IPS-NIHi7 (cell line): ENCODE data around the gene RANBP10.
"Not testable (repeated sequence)": the region's sequence is repeated elsewhere in the genome, so short reads cannot be mapped to it uniquely, and the experiment has no call there.

ENCODE experiments used
- DNase-seq: peaks from one replicate; pipeline ENCODE4 v3.0.0; 2012; ENCODE audit warnings: mixed read lengths; ENCODE audit errors: extremely low spot score

The RANBP10 gene

DNA sequence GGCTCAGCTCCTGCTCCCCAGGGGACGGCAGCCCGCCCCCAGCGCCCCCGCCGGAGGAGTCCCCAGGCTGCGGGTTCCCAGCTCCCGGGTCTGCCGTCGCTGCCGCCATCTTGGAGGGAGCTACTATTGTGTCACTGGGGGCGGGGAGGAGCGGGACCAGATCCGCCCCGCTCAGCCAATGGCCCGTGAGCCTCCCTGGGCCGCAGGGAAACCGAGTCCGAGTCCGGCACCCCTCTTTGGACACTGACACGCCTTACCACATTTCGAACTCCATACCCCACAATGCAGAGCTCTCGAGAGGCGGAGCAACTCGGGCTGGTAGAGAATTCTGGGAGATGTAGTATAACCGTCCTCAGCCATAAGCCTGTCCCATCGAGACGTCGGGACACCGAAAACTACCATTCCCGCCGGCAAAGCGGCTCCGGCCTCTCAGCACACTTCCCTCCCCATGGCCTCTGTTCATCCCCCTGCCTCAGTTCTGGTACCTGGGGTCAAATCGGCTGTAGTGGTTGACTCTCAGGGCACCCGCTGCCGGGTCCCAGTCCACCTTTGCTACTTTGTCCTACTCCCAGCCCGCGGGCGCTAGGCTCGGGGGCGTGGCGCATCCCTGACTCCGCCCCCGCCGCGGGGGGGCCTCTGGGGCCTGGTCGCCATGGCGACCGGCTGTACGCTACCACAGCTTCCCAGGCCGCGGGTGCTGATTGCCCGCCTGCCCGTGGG lies at the start of gene RANBP10, which contains the start of gene TSNAXIP1:
Gene RANBP10, minus strand, starts transcription at position 133 of the 720 bp plus-strand sequence. Its CDS starts 24 bp downstream, at position 109.
Gene TSNAXIP1, plus strand, starts transcription at position 462 of the 720 bp plus-strand sequence. CDS start 261 bp downstream, outside the sequence.
- peak; percentile 99 for DNase-seq

DNA sequence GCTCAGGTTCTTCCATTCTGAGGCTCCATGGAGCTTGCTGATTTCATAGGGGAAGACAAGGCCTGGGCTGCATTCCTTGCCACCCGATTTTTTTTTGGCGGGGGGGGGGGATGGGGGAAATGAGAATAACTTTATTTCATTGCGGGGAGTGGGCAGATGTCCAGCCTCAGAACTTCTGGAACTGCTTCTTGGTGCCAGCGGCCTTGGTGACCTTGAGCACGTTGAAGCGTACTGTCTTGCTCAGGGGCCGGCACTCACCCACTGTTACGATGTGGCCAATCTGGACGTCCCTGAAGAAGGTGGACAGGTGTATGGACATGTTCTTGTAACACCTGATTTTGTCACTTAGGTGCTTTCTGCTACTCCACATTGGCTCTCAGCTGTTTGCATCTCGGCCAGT lies 49.4 kb upstream of the RANBP10 start:
- DNase-seq = no peak

DNA sequence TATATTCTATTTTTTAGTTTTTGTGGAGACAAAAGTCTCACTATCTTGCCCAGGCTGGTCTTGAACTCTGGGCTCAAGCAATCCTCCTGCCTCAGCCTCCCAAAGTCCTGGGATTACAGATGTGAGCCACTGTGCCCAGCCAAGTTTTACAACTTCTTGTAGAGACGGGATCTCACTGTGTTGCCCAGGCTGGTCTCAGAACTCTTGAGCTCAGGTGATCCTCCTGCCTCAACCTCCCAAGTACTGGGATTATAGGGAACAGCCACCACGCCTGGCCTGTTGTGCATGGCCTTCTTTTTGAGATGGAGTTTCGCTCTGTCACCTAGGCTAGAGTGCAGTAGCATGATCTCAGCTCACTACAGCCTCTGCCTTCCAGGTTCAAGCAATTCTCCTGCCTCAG lies 47.3 kb upstream of the RANBP10 start:
- no peak for DNase-seq

DNA sequence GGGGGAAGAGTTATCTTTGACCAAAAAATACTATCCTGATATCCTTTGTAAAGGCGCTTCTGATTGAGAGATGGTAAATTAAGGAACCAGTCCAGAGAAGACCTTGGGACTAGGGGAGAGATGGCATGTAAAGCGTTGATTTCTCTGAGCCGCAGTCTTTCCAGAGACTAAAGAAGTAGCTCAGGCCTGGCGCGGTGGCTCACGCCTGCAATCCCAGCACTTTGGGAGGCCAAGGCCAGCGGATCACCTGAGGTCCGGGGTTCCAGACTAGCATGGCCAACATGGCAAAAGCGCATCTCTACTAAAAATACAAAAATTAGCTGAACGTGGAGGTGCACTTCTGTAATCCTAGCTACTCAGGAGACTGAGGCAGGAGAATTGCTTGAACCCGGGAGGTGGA lies 41.8 kb upstream of the RANBP10 start:
- DNase-seq = no peak

DNA sequence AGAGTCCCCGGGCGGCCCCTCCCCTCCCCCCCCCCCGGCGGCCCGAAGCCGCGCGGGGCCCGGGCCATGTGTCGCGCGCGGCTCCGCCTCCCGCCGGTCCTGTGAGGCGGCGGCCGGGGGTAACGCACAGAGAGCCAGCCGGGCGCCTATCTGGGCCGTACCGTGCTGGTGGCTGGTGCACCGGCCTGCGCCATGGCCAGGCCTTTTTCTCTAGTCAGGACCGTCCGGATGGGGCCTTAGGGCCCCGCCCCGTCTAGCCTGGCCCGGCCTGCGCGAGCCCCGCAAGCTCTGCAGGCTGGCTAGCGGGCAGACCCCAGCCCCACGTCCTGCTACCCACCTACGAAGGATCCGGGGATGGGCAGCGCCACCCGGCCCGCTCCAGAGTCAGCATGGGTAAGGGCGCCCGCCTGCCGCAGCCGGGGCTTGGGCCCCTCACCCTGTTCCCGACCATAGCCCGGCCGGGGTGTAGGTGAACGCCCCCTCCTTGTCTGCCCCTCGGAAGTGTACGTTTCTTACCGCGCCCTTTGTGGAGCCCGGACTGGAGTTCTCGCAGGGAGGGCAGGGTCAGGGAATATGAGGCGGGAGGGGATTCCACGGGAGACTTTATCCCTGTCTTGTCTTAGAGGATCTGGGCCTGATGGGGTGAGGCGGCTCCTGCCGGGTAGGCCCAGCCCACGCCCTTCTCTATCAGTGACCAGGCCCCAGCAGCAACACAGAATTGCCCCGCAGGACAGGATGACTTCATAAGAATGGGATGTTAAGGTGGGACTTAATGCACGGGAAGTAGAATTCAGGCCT lies 40.9 kb upstream of the RANBP10 start, which contains the start of gene CENPT:
Gene CENPT, minus strand, starts transcription at position 630 of the 798 bp plus-strand sequence. CDS start 13,834 bp downstream, outside the sequence.
- no peak for DNase-seq

DNA sequence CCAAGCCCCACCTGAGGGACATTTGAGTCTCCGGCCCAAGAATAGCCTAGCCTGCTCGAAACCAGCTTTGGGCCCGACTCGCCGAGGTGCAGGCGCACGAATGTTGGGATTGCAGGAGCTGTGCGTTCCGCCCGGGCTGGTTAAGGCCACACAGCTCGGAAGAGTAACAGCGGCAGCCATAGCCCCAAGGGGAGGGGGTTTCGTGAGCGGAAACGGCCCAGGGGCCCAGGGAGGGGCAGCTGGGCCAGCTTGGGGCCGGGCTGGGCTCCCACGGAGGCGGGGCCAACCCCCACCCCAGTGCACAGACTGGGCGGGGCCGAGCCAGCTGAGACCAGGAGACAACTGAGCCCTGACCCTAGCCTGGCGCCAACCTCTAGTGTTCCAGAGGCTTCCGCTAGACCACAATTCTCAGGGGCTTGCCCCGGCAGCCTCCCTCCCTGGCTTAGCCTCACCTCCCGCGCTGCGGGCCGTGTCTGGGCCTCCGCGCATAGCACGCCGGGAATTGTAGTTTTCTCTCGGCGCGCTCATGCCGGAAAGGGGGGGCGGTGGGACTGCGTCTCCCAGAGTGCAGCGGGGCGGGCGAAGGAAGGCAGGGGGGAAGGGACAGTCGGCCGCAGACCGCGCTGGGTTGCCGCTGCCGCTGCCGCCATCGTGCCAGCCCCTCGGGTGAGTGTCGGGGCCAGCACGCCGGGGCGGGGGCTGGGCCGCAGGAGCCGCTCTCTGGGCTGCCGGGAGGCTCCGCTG lies 40.1 kb upstream of the RANBP10 start, which contains the start of gene NUTF2:
Gene NUTF2, plus strand, starts transcription at position 614 of the 744 bp plus-strand sequence. CDS start 18,198 bp downstream, outside the sequence.
- DNase-seq = peak; percentile 94

DNA sequence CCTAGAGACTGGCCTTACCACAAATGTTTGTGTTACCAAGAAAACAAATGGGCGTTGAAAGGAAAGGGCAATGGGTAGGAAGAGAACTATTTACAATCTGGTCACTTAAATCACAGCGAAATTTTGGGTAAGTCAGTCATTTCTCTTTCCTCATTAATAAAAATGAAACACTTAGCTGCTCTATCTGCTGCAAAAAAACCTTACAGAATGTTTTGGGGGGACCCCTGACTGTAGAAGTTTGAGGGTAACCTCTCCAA lies 39.6 kb upstream of the RANBP10 start:
- DNase-seq = no peak

DNA sequence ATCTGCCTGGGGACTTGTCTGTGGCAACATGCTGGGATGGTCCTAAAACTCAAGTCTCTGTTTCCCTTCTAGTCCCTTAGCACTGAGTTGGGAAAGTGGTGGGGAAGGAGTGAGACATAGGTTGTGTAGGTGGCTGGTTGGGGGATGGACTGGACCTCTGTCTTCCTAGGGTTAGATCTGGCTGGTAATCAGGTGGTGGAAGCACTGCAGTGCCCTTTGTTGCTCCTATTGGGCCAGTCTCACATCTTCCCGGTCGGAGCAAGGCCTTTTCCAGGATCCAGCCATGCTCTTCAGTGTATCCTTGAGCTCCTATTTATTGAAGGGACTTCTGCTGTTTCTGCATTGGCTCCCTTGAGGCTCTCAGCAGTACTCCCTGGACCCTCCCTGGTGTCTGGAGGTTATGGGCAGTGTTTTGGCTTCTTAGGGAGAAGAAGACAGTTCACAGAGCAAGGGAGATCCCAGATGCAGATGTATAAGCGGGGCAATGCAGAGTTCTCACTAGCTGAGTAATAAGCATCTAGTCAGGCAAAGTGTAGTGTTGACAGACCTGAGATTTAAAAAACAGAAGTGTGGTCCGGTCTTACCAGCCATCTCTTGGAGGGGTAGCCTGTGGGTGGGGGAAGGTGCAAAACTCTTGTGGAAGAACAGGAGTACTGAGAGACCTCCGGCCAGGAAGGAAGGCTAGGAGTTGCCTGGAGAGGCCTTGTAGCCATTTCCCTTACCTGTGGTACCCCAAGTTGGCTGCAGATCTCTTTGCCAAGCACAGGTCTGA lies 39.1 kb upstream of the RANBP10 start:
- DNase-seq = no peak

DNA sequence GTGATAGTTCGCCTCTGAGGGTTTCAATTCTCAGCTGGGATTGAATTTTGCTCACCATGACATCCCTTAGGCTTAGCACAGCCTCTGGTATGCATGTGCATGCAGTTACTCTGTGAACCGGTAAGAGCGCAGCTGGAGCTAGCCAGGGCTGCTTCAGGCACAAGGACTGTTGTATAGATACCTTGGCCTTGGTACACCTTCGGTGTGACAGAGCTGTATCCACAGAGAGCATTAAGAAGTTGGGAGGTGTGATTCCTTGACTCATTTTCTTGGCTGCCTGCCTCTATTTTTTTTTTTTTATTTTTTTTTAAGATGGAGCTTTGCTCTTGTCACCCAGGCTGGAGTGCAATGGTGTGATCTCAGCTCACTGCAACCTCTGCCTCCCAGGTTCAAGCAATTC lies 38.1 kb upstream of the RANBP10 start:
- DNase-seq = no peak

DNA sequence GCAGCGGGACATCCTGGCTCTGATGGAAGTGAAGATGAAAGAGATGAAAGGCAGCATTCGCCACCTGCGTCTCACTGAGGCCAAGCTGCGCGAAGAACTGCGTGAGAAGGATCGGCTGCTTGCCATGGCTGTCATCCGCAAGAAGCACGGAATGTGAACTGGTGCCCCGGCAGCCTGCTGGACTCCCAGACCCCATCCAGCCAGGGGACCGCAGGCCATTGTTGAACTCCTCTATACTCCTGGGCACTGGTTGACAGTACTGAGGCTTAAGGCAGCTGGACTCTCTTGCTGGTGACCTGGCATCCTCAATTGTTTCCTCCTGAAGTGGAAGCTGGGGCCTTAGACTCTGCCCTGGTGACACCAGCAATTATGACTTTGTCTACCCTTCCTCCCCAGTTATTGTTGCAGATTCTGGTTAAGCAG lies 37.0 kb upstream of the RANBP10 start:
- DNase-seq = no peak

DNA sequence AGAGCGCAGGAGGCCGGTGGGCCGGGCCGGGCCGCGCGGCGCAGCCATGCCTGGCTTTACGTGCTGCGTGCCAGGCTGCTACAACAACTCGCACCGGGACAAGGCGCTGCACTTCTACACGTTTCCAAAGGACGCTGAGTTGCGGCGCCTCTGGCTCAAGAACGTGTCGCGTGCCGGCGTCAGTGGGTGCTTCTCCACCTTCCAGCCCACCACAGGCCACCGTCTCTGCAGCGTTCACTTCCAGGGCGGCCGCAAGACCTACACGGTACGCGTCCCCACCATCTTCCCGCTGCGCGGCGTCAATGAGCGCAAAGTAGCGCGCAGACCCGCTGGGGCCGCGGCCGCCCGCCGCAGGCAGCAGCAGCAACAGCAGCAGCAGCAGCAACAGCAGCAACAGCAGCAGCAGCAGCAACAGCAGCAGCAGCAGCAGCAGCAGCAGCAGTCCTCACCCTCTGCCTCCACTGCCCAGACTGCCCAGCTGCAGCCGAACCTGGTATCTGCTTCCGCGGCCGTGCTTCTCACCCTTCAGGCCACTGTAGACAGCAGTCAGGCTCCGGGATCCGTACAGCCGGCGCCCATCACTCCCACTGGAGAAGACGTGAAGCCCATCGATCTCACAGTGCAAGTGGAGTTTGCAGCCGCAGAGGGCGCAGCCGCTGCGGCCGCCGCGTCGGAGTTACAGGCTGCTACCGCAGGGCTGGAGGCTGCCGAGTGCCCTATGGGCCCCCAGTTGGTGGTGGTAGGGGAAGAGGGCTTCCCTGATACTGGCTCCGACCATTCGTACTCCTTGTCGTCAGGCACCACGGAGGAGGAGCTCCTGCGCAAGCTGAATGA lies 36.4 kb upstream of the RANBP10 start:
- peak; percentile 39 for DNase-seq

DNA sequence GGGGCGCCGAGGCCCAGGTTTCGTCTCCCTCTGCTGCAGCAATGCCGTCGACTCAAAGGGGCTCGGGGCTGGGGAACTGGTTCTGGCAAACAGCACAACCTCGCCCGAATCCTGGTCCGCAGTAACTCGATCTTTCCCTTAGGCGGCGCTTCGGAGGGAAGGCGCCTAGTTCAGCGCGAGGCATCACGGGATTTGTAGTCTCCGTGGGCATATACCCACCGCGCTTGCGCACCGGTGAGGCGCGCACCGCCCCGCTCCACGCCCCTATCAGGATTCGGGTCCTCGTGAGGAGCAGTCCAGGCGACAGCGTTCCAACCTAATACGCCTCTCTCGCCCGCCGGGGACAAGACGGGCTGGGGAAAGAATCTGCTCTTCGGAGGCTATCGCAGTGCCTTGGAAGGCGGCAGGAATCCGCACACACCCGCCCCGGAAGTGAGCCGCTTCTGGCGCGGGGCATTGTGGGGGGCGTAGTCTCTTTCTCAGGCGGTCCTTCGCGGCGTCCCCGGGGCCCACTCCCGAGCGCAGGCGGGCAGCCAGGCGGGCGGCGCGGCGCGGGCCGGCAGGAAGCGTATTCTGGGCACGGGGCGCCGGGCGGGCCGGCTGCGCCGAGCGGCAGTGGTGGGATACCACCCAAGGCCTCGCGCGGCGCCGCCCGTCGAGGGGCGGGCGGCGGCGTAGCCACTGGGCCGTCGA lies 35.6 kb upstream of the RANBP10 start, which contains the start of gene THAP11:
Gene THAP11, plus strand, starts transcription at position 505 of the 693 bp plus-strand sequence. CDS start 235 bp downstream, outside the sequence.
- peak; percentile 92 for DNase-seq

DNA sequence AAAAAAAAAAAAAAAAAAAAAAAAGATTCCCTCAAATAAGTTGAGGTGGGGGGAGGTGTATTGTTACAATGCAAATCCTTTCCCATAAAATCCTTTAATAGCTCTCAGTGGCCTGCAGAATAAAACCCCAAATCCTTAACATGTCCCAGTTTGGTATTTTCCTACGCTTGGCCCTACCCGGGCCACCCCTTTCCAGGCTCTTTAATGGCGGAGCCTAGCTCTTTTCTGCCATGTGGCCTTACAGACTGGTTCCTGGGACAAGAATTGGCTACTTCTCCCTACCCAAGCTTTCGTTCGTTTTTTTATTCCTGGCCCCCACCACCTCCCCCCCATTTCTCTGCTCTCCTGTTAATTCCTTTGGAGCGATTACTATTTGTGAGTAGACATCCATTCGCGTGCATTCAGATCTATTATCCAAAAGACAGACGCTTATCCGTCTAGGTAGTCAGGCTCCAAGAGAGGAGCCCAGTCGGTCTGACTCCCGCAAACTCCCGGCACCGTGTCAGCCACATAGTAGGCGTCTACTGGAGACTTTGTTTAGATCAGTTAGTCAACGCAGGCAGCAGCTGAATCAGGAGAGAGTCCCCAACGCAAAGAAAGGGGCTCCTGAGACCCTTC lies 34.9 kb upstream of the RANBP10 start:
- DNase-seq = no peak

DNA sequence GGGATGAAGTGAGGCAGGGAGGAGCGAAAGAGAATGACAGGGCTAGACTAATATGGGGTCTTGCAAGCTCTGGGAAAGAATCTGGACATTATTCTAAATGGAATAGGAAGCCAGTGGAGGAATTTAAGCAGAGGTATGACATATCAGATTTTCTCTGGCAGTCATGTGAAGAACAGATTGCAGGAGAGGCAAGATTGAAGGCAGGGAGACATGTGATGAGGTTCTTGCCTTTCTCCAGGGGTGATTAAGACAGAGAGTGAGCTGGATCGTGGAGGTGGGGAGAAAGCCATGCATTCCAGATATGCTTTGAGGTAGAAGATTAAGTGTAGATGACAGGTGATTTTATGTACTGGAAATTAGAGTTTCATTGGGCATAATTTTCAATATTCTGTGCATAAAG lies 31.5 kb upstream of the RANBP10 start:
- DNase-seq = no peak

DNA sequence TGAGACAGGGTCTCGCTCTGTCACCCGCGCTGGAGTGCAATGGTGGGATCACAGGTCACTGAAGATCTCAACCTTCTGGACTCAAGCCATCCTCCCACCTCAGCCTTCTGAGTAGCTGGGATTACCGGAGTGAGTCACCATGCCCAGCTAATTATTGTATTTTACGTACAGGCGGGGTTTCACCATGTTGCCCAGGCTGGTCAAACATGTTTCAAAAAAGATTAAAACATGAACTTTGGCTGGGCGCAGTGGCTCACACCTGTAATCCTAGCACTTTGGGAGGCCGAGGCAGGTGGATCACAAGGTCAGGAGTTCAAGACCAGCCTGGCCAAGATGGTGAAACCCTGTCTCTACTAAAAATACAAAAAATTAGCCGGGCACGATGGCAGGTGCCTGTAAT lies 30.8 kb upstream of the RANBP10 start:
- not testable (repeated sequence) for DNase-seq

DNA sequence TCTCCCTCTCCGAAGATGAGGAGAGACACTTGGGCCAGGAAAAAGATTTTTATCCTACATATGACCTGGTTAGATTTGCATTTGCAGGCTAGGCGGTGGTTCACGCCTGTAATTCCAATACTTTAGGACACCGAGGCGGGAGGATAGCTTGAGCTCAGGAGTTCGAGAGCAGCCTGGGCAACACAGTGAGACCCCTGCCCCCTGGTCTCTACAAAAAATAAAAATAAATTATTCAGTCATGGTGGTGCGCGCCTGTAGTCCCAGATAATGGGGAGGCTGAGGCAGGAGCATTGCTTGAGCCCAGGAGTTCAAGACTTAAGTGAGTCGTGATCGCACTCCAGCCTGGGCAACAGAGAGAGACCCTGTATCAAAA lies 27.9 kb upstream of the RANBP10 start:
- no peak for DNase-seq

DNA sequence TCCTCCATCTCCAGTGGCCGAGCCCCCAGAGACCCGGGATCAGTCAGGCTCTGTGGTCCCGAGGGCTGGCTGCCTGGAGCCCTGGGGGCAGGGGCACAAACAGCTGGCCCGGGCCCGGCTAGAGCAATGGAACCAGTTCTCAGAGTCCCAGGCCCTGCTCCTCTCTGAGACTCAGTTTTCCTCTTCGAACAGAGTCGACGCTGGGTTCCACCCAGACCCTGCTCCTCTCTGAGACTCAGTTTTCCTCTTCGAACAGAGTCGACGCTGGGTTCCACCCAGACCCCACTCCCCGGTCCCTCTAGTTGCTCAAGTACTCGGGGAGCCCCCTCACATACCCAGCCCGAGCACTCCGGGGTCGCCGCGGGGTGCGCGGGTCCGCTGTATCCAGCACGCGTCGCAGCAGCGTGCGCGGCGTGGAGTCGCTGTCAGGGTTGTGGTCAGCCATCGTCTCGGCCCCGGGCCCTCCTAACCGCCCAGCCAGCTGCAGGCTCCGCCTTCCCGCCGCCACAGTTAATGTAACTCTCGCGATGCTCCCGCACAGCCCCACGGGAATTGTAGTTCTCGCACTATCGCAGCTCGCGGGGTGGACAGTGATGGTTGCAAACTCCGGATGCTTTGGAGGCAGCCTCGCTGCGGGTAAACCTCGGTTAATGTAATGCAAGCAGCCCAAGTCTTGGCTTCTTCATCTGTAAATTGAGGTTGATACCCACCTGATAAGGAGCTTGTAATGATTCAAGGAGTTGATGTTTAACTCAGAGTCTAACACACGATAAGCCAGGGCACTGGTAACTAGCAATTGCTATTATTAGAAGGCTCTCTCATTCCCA lies 27.3 kb upstream of the RANBP10 start:
- peak; percentile 97 for DNase-seq

DNA sequence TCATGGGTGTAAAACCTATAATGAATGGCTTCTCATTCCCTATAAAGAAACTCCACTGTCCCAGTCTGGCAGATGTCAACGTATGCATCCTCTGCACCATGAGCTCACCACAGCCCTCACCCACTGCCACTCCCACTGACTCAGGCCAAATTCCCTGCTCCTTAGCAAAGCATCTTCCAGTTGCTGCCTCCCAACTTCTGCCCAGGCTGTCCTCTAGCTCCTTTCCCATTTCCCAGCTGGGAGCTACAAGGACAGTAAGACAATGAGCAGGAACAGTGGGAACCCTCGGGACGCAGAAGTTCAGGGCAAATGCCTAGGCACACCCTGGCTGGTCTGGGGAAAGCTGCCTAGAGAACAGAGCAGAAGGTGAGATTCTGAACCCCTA lies 26.7 kb upstream of the RANBP10 start:
- DNase-seq = no peak

DNA sequence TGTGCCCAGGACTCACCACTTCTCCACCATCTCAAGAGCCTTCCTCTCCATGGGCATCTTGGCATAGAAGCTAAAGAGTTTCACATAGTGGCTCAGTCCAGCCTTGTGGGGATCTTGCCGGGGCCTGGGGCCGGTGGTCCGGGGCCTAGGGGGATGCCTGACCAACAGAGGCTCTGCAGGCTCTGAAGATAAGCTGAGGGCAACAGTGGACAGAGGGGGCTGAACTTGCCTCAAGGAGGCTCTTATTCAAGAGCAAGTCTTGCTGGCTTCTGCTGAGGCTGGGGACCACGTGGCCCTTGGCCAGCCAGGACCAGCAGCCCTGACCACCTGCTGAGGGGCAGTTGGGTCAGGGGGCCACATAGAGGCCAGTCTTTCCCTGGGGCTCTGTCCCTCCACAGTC lies 22.3 kb upstream of the RANBP10 start:
- DNase-seq = no peak
